ENCODE data around the gene ZCCHC7.
"Not testable (repeated sequence)": the region's sequence is repeated elsewhere in the genome, so short reads cannot be mapped to it uniquely, and the experiment has no call there.

The ZCCHC7 gene

DNA sequence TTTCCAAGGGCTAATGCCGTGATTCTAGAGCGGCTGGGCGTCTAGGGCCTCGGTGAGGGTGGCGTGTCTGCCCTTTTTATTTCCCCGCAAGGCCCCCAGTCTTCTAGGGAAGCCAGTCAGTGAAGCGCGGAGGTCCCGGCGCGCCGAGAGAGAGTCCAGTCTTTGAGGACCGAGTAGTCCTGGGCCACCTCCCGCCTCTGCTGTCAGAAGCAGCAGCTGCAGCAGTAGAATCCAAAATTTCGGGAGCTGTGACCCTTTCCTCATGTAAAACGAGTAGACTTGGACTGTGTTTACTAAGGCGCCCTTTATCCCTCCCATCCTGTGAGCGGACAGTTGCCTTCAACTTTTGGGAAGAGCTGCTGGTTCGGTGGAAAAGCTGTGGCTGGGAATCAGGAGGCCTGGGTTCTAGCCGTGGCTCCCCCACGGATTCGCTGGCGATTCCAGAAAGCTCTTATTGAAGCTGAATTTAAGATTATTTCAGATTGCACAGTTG lies 515 bp downstream of the ZCCHC7 start:
- not testable (repeated sequence) for DNase-seq (ENCODE audit: low read depth in 2 of 2)

DNA sequence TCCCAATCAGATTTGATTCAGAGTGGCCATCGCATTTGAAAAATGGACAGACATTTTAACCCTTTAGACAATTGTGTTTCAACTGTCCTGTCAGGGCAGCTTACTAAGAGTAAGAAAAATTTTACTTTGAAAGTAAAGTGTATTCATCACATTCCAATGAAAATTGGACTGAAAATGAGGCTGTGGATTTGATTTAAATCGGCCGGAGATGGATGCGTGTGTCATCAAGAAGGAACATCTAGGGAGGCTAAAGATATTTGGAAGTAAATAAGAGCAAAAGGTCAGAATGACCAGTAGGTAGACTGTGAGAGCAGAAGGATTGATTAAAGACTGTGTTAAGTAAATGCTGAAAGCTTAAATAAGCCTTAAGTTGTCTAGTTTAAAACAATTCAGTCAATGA lies 1.5 kb downstream of the ZCCHC7 start:
- no peak for DNase-seq (ENCODE audit: low read depth in 2 of 2)

DNA sequence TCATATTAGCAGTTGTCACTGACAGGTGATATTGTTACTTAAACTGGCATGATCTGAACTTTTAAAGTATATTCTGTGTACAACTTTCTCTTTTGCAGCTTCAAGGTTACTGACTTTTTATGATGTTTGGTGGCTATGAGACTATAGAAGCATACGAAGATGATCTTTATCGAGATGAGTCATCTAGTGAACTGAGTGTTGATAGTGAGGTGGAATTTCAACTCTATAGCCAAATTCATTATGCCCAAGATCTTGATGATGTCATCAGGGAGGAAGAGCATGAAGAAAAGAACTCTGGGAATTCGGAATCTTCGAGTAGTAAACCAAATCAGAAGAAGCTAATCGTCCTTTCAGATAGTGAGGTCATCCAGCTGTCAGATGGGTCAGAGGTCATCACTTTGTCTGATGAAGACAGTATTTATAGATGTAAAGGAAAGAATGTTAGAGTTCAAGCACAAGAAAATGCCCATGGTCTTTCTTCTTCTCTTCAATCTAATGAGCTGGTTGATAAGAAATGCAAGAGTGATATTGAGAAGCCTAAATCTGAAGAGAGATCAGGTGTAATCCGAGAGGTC lies 5.9 kb downstream of the ZCCHC7 start:
- no peak for DNase-seq (ENCODE audit: low read depth in 2 of 2)

DNA sequence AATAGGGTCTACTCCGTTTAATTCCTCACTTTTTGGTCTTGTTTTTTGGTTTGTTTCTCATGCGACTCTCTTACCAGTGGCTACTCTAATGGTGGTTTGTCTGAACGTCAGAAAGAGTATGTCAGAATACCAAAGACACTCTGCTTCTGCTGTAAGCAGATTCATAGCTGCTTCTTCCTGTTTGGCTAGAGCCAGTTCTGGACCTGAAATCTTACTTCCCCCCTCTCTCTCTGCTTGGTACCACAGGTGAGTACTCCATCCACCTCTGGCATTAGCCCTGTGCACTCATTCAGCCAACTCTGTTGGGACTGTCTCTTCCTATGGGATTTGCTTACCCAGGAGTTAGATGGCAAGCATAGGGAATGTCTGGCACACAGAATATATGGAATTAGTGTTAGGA lies 6.6 kb downstream of the ZCCHC7 start:
- DNase-seq (ENCODE audit: low read depth in 2 of 2), result no peak

DNA sequence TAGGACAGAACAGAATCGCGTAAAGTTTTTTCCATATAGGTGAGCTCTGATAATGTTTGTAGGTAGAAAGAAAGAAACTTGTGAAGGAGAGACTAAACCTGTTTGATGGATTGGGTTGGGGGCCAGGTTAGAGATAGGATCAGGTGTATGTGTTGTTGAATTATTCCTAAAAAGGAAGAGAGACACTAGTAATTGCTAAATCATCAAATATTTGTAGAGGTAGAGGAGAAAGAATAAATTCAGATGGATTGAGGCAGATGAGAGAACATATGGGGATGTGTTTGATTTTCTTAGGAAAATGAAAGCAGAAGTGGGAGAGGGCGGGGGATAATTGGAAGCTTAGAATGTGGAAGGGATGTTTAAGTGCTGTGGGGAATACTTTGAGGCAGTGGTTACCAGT lies 7.7 kb downstream of the ZCCHC7 start:
- DNase-seq (ENCODE audit: low read depth in 2 of 2), result no peak

DNA sequence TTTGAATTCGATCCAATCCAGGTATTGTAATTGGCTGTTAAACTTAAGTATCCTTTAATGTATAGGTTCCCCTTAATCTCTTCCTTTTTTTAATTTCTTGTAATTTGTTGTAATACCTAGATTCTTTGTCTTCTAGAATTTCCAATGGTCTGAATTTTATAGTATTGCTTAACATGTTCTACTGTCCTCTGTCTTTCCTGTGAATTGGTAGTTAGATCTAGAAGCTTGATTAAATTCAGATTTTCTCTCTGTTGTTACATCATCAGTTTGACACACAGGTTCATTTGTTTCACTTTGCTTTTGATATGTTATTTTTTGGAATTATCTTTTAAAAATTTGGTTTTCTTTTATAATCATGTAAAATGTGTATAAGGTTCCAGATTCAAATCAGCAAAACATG lies 13.8 kb downstream of the ZCCHC7 start:
- no peak for DNase-seq (ENCODE audit: low read depth in 2 of 2)

DNA sequence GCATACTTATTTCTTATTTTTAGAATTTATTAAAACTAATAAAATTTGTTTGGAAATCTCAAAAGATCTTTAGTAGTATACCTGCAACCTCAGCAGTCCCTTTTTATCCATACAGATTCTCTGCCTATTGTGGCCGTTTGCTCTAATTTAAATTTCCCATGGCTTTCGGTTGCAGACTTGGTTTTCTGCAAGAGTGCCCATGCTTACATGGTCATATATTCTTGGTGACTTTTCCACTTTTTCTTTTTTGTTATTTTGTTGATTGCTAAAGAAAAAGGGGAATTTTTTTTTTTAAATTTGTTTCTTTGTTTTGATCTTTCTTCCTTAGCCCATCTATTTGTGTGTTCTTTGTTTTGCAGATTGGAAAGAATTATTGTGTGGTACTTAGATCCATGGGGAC lies 20.6 kb downstream of the ZCCHC7 start:
- DNase-seq (ENCODE audit: low read depth in 2 of 2), result no peak

DNA sequence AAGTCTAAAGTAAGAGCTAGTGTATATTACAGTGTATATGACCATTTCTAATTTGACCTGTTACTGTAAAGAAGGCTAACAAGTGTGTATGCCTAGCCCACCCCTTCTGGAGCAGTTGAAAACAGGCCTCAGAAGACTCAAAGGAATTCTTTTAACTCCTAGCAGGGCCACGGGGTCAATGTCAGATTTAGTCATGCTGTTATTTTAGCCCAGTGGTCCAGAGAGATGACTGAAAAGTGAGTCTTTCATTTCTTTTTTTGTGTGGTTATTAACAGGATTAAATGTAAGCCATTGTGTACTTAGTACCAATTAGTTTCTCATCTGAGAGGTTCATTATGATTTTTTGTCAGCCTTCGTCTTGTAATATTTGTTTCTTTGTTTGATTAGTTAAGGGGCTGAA lies 24.4 kb downstream of the ZCCHC7 start:
- DNase-seq (ENCODE audit: low read depth in 2 of 2), result no peak

DNA sequence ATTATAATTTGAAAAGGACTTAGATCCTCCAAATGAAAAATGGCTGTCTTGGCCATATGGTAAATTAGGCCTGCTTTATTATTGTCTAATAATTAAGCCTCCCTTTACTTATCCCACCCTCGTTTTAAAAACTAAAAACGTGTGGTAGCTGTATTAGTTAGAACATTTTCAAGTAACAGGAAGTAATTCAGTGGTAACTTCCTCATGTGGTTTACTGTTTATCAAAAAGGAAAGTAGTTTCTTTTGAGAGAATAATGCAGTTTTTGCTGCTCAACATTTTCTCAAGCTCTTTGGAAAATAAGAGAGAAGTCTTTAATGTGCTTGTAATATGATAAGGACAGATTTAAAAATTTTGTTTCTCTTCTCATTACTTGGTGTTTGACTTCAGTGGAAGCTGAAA lies 26.0 kb downstream of the ZCCHC7 start:
- DNase-seq (ENCODE audit: low read depth in 2 of 2), result no peak

DNA sequence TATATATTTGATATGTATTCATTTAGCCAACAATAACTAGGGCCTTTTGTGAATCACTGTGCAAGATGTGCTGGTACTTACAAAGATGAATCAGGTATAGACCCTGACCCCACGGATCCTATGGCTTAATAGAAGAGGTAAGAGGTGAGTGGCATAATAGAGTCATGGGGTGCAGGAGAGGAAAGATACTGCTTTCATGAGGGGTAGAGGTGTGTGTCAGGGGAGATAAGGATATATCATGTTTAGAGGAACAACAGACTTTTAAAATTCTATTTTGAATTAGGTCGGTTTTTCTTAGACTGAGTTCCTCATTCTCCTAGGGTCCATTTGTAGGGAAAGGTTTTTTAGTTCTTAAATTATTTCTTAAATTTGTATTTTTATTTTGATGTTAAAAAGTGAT lies 27.8 kb downstream of the ZCCHC7 start:
- DNase-seq (ENCODE audit: low read depth in 2 of 2), result no peak

DNA sequence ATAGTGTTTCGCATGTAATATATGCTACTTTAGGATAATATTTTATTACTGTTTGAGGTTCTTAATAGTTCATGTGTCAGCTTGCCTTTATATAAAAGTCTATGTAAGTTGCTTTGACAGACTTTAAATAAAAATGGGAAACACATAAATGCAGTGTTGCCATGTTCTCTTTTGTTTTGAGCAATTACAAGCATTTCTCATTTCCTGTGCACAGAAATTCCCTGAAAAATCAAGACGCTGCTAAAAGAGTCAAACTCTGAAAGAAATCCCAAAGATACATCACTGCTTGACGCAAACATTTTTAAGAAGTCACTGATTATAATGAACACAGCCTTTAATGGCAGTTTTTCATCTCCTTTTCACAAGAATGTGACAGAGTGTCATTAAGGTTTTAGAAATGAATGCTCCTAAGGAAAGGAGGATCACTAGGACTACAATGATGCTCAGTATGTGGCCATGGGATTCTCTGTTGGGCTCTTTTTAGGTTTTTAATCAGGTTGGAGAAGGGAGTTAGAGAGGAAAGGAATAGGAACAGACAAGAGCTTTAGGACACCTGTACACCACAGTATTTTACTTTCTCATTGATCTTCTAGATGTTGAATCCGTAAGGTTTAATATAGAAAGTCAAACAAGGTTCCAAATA lies 29.4 kb downstream of the ZCCHC7 start:
- DNase-seq (ENCODE audit: low read depth in 2 of 2), result no peak

DNA sequence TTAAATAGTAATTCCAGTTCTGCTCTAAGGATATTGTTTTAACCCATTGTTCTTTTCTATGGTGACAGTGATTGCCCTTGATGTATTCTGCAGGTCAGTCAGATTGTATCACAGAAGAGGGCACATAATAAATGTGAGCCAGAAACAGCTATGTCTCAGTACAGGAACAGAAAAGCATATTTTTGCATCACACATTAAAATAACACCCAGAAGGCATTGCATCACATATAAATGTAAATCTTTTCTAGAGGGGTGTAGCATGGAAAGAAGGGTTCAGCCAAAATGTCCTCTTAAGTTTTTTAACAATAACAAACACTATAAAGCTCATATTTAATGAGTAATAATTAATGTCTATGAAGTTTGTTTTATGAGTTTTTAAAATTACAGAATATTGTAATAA lies 30.0 kb downstream of the ZCCHC7 start:
- no peak for DNase-seq (ENCODE audit: low read depth in 2 of 2)

DNA sequence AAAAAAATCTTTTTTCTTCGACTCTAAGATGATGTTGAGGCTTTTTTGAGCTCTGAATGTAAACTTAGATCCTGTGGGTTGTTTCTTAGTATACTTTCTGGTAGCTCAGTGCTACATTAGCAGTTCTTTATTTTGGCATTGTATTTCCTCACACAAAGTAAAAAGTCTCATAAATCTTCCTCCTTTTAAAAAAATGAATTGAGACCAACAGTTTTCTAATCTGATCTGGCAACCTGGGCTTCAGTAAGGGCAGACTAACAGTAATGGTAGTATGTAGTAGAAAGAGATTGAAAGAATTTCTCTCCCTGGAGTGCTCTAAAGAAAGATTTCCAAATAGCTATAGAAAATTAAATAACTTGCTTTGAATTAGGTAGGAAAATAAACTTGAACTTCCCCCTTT lies 31.4 kb downstream of the ZCCHC7 start:
- DNase-seq (ENCODE audit: low read depth in 2 of 2), result no peak

DNA sequence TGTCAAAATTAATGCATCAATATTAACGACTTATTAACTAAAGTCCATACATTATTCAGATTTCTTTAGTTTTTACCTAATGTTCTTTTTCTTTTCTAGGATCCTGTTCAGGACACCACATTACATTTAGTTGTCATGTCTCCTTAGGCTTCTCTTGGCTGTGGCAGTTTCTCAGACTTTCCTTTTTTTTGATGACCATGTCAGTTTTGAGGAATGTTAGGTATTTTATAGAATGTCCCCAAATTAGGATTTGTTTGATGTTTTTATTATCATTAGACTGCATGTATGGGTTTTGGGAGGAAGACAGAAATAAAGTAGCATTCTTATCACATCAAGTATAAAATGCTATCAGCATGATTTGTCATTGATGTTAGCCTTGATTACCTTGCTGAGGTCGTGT lies 32.0 kb downstream of the ZCCHC7 start:
- DNase-seq (ENCODE audit: low read depth in 2 of 2), result no peak

DNA sequence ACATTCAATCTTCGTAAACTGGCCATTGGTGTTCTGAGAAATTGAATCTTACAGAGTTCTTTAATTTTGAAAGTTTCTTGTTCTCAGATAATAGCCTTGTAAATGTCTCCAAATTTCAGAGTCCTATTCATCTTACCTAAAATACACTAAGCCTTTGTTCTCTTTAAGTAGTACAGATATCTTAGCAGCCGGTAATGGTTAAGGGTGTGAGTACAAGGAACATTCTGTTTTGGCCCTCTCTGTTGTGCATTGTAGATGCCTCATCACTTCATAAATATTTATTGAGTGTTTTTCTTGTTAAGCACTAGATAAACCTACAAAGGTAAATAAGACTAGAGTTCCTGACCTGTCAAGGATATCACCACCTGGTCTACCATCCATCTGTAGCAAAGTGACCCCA lies 35.2 kb downstream of the ZCCHC7 start:
- DNase-seq (ENCODE audit: low read depth in 2 of 2), result no peak

DNA sequence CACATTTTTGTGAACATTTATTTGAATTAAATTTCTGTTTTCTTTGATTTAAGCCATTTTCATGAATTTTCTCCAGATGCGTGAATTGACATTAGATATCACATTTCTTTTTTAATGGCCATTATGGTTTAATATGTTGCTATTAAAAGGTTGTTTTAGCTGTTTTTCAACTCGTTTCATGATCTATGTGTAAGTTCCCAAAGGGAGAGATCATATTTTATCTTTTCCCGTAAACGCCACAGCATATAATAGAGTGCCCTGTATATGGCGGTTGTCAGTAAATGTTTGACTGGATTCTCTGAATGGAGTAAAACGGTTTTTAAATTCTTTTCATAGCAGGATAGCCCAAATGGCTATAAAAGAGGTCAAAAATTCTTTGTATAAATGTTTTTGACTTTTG lies 35.8 kb downstream of the ZCCHC7 start:
- DNase-seq (ENCODE audit: low read depth in 2 of 2), result no peak

DNA sequence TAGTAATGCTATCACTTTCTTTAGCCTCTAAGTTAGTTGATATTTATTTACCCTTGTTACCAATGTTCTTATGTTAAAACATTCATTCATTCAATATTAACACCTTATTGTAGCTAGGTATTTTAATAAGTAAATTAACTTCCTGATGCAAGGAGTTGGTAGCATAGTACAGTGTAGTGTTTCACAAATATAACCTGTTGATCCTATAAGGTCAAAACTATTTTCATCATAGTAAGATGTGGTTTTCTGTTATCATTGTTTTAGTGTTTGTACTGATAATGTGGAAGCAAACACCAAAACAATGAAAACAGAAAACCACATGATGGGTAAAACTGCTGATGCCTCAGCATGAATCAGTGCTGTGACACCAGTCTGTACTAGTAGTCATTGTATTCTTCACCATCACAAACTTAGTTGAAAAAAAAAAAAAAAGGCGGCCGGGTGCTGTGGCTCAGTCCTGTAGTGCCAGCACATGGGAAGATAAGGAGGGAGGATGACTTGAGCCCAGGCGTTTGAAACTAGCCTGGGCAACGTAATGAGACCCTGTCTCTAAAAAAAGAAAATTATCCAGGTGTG lies 36.5 kb downstream of the ZCCHC7 start:
- no peak for DNase-seq (ENCODE audit: low read depth in 2 of 2)

DNA sequence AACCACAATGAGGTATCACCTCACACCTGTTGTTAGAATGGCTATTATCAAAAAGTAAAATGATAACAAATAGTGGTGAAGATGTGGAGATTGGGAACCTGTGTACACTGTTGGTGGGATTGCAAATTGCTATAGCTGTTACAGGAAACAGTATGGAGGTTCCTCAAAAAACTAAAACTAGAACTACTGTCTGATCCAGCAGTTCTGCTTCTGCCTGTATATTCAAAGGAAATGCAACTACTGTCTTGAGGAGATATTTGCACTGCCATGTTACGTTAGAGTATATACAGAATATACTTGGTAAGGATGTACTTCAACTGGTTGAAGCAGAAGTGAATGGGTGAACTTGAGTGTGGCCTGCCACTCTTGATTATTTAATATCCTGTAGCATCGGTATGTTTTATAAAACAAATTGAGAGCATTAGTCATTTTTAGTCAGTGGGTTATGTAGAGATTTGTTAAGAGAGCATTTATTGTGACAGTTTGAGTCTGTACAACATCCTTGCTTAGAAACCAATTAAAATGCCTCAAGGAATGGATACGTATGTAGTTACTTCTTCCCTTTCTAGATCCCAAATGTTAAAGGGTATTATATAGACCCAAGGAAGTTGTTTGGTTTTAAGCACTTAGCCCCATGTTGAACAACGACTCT lies 37.5 kb downstream of the ZCCHC7 start:
- no peak for DNase-seq (ENCODE audit: low read depth in 2 of 2)

DNA sequence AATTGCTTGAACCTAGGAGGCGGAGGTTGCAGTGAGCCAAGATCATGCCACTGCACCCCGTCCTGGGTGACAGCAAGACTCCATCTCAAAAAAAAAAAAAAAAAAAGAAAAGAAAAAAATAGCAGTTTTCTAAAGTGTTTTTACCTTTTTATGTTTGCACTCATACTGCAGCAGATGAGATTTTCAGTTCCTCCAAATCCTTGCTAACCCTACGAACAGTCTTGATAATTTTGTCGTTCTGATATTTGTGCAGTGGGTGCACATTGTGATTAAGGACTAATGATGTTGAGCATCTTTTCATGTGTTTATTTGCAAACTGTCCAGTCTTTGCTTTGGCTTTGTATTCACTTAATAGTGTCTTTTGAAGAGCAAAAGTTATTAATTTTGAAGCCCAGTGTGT lies 42.9 kb downstream of the ZCCHC7 start:
- no peak for DNase-seq (ENCODE audit: low read depth in 2 of 2)

DNA sequence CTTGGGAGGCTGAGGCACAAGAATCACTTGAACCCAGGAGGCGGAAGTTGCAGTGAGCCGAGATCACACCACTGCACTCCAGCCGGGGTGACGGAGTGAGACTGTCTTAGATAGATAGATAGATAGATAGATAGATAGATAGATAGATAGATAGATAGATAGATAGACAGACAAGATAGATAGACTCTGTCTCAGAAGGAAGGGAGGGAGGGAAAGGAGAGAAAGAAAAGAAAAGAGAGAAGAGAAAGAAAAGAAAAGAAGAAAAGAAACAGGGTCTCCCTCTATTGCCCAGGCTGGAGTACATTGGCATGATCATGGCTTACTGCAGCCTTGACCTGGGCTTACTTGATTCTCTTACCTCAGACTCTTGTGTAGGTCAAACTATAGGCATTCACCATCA lies 44.0 kb downstream of the ZCCHC7 start:
- not testable (repeated sequence) for DNase-seq (ENCODE audit: low read depth in 2 of 2)

DNA sequence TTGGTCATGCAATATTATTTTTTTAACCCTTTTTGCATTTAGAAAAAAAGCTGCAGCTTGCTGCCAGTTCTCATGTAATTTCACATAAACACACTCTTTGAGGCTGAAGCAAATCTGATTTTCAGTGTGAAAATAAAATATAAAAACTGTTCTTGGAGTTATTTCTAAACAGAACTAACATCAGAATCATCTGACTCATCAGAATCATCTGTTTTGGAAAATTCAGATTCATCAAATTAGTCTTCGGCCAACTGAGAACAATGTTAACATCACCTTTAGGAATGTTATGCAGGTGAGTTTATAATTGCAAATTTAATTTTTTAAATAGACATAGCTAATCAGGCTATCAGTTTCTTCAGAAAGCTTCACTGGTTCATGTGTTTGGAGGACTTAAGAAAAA lies 45.3 kb downstream of the ZCCHC7 start:
- DNase-seq (ENCODE audit: low read depth in 2 of 2), result no peak

DNA sequence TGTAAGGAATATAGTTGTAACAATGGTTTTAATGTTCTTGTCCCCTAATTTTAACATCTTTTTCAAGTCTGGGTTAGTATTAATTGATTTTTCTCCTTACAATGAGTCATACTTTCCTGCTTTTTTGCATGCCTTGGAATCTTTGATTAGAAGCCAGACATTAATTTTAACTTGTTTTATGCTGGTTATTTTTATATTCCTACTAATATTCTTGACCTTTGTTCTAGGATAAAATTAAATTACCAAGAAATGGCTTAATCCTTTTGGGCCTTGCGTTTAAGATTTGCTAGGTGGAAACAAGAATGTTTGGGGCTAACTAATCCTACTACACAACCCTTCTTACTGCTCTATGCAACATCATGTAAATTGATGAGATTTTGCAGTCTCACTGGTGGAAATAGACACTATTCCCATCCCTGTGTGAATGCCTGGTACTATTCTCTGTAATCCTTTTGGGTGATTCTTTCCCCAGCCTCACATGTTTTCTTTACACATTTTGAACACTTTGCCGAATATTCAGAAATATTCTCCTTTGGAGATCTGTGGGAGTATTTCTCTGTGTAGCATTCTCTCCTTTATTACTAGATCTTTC lies 47.2 kb downstream of the ZCCHC7 start:
- no peak for DNase-seq (ENCODE audit: low read depth in 2 of 2)

DNA sequence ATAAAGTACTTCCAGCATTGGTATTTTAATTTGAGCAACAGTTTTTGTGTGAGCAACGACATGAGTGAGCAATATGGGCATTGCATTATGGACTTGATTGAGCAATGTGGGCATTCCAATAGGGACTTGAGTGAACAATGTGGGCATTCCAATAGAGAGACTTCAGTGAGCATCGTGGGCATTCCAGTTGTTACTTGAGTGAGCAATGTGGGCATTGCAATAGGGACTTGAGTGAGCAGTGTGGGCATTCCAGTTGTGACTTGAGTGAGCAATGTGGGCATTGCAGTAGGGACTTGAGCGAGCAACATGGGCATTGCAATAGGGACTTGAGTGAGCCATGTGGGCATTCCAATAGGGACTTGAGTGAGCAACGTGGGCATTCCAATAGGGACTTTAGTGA lies 52.2 kb downstream of the ZCCHC7 start:
- DNase-seq (ENCODE audit: low read depth in 2 of 2), result no peak
